ENCODE results near the gene KCNK10.

KCNK10 gene

DNA sequence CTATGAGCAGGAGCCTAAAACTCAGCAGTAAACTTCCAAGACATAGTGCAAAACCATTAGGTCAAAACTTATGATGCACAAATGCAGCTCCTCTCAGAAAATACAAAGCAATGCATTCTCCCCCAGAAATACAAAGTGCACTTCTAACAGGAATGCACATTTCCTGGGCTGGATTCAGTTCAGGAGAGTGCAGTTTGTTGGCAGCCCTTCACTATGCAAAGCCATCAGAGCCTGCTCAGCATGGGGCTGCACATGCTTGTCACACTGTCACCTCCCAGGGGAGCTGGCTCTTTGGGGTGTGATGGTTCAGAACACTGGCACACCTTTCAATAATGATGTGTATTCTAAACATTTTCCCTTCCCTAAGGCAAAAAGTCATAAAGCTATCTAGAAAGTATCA is 110.4 kb downstream of the KCNK10 start:
- no peak for DNase-seq

DNA sequence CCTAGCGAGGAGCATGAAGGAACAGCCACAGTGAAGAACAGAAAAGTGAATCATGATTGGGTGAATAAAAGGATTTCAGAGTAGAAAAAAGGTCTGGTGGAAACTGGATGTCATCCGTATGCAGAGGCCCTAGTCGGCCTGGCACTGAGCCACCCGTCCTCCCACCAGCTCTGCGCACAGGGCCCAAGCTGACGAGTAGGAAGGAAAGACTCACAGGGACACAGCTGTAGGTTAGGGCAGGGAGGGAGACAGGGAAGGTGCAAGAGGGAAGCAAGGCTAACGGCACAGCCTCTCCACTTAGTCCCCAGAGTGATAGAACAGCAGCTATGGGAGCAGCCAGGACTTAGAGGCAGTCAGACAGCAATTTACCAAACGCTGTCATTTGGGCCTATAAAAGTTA is 112.6 kb downstream of the KCNK10 start:
- DNase-seq: no peak

GRCh38 chr14:88209273-88209672 is 113.8 kb downstream of the KCNK10 start:
- no peak for DNase-seq

DNA sequence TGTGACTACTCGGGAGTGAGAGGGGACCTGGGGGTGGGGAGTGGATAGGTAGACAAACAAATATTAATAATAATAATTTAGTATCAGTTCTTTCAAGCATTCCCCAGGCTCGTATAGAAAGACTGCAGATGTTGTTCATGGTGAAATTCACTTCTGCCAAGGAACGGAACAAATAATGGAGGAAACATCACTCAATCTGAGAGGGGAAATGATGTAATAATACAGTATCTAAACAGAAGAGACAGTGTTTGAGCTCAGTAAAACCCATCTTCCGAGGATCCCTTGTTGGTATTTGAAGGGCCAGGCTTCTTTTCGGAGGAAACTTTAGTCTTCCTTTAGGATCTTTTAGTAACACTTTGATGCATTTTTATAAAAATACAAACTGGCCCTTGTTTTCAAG is 114.2 kb downstream of the KCNK10 start:
- no peak for DNase-seq

DNA sequence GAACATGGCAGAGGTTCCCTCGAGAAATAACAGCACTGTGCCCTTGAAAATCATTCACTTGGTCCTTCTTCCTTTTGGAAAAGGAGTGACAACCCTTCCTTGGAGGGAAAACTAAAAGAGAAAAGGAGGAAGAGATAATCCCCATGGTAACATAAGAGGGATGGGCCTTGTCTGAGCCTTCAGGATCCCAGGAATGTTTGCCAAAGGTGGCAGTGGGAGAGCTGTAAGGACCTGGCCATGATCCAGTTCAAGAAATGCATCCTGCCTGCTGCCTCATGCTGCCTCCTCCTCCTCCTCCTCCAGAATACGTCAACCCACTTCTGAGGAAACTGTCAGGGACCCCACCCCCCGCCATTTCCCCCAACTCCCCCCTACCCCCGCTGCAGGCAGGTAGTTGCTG is 118.8 kb downstream of the KCNK10 start:
- DNase-seq: no peak

DNA sequence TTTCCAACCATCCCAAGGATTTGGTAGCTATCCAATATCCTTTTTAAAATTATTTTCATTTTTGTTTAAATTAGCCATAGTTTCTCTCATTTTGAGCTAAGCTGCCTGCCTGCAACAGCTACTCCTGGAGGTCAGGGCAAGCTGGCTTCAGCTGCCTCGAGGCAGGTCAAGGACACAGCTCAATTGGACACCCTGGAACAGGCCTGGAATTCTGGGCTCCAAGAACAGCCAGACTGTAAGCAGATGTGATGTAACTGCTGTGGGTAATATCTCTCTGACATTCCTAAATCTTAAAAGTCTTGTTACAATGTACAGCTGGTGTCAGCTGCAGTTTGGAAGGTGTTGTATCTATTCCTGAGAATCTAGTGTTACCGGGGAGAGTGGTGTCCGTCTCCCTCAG is 119.8 kb downstream of the KCNK10 start:
- DNase-seq: no peak

DNA sequence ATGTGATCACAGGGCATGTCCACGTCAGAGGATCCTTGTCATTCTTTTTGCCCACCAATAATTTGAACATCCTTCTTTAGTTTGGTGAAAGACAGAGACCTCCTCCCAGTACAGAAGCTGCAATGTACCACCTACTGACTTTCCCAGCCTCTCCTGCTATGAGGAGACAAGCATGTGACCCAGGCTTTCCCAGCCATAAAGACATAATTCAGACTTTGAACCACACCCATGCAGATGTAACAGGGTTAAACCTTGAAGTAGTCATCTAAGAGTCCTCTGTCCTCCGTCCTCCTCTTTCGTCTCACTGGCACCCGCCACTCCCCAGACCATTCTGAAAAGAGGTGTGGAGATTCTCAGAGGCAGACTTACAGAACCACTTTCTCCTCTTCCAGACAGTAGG is 120.8 kb downstream of the KCNK10 start:
- no peak for DNase-seq

DNA sequence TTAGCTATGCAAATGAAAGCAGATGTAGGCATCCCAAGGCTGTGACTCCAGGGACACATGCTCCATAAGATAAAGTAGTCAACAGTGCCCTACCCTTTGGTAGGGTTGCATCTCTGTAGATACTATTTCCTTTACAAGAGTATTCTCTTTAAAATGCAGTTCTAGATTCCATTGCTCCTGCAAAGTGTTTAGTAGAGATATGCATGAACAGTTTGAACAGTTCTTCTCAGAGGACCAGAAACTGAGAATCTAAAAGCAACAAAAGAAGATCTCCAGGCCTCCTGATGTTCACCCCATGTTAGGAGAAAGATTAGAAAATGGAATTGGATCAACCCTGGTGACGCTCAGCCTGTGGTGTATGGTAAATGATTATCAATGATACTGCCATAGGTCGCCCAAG is 121.2 kb downstream of the KCNK10 start:
- DNase-seq: no peak

DNA sequence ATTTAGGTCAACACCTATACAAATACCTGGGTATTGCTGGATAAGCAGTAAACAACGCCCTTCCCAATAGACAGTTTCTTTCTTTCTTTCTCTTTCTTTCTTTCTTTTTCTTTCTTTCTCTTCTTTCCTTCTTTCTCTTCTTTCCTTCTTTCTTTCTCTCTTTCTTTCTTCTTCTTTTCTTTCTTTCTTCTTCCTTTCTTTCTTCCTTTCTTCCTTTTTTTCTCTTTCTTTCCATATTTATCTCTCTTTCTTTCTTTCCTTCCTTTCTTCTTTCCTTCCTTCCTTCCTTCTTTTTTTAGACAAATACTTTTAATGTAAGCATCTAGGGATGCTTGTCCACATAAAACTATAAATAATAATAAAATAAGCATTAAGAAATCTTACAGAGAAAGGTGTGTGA is 123.2 kb downstream of the KCNK10 start:
- no peak for DNase-seq

- DNase-seq: no peak
Observed at GRCh38 chr14:88198446-88198845, 124.6 kb downstream of the KCNK10 start.

DNA sequence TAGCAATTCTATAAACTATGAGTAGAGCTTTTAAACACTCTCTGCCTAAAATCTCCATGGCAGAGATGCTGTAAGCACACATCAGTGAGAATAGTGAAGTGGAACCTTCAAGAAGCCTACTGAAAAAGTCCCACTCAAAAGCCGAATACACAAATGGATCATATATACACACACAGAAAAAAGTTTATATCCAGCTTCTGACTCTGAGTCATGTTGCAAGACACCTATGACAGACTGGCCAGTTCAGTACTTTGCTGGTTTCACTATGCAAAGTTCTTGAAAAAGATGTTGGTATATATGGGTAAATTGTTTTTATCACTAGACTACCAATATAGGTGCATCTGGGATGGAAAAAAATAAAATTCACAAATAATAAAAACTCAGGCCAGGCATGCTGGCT is 126.1 kb downstream of the KCNK10 start:
- no peak for DNase-seq

GRCh38 chr14:88196116-88196890 is 126.8 kb downstream of the KCNK10 start:
- DNase-seq: no peak

DNA sequence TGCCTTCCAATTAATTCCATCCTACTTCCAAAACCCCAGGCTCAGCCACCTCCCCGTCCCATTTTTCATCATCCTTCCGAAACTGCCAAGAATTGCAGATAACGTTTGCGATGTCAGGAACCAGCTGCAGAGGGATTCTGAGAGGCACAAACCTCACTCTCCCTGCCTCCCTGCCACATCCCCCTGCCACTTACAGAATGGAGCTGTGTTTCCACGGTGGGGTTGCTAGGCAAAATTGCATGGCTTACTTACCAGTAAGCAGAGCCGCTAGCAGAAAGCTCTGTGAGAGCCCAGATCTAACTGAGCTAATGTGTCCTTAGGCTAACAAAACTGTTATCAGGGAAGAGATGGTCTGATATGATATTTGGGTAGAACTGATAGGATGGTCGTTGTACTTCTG is 127.4 kb downstream of the KCNK10 start:
- no peak for DNase-seq

- no peak for DNase-seq
Observed at GRCh38 chr14:88194531-88194930, 128.5 kb downstream of the KCNK10 start.

DNA sequence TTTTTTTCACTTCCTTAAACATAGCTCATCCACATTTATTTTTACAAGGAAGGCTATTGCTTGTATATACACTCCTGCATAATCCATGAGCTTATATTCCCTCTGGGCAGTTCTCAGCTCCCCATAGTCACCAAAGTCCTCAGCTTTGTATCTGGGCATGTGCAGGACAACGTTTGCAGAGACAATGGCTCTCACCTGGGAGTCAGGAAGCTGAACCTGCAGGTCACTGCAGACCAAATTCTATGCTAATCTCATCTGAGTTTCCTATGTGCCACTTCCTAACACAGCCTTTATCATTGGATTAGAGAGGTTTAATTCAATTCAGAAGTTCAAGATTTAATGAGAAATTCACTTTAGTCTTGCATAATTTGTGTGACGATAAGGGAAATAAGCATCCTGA is 131.5 kb downstream of the KCNK10 start:
- DNase-seq: no peak

DNA sequence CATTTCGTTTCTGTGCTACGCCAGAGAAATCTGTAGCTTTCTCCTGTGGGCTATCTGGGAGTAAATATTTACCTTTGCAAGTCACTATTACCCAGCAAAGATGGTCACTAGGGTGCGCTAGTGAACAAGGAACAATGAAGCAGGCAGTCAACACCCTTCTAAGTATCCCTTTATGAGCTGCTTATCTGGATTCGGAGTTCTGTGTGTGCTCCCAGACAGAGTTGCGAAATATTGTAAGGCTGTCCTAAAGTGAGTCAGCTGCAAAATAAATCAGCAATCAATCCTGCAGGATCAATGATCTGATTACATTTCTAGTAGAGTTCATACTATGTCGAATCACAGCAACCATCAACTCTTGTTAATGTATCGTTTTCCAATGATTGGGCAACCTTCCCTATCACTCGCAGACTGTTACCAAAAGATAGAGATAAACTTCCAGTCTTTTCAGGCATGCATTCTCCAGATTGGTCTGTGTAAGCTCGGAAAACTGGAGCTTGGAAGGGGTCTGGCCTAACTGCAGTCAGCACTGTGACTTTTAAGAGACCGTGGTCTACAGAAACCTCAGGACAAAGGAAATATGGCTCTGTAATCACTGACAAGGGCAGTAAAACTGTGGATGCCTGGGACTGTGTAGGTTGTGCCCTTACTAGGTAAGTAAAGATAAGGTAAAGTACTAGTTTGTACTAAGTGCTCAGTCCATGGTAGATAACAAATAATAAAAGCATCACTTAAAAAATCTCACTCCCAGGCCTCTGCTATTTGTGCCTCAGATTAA is 133.5 kb downstream of the KCNK10 start:
- DNase-seq: no peak

GRCh38 chr14:88188745-88189416 is 134.2 kb downstream of the KCNK10 start:
- DNase-seq: no peak

- DNase-seq: no peak
Observed at GRCh38 chr14:88185843-88186242, 137.2 kb downstream of the KCNK10 start.

DNA sequence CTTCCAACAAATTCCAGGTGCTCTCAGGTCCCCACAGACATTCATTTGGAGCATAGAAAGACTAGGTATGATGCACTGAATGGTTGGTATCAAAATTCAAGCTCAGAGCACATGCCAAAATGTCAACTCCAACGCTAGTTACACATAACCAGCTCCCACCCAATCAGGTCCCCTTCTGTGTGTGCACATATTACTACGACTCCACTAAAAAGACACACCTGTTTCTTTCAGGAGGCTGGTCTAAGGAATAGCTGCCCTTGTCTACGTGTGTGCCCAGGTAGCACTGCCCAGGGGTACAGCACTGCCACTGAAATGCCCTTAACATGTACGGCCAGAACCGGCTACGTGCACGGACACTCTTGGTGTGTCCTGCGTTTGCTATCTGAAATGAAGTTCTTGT is 138.1 kb downstream of the KCNK10 start:
- no peak for DNase-seq

DNA sequence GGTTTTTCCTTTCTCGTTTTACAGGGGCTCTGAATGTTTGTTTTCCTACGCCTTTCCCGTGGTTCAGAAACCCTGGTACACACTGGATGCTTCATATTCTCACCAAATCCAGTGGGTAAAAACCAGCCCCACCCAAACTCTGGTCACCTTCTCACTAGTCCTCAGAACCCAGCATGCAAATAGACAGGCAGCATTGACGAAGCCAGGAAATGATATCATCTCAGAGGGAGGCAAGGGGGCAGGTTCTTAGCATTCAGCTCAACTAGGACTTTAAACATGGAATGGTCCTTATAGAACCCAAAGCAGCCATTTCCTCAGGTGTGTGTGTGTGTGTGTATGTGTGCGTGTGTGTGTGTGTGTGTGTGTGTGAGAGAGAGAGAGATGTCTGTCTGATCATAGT is 142.0 kb downstream of the KCNK10 start:
- DNase-seq: no peak

DNA sequence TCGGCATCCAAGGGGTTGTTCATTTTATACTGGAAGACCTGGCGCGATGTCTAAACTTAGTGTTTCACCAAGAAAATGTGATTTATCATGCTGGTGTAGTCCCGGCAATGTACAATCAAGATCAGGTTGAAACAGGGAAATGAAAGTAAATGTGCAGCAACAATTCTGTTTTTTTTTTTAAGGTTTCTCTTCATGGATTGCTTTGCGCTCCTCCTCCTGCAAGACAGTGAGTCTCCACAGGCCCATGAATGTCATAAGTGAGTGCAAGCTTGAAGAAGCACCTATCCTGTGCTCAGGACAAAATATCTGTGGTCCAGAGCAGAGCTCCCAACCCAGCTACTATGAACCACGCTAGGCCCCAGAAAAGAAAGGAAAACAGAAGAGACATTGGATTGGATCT is 143.4 kb downstream of the KCNK10 start:
- no peak for DNase-seq

GRCh38 chr14:88170333-88170732 is 152.7 kb downstream of the KCNK10 start:
- DNase-seq: no peak

GRCh38 chr14:88168498-88169165 is 154.4 kb downstream of the KCNK10 start:
- peak; percentile 34 for DNase-seq
